GM12872 (cell line): ENCODE measurements around the gene PTP4A1.

Source experiments
- CTCF ChIP-seq: IDR thresholded peaks from 3 replicates; pipeline ENCODE4 v1.5.1; 2011; ENCODE audit warnings: low read depth, mild to moderate bottlenecking, low read length, moderate library complexity; ENCODE audit not compliant: insufficient read depth

PTP4A1 gene

GRCh38 chr6:63543982-63544381 is 28.3 kb upstream of the PTP4A1 start:
- TF ChIP-seq CTCF = no peak

GRCh38 chr6:63546236-63546635 is 26.0 kb upstream of the PTP4A1 start:
- TF ChIP-seq CTCF = no peak

- TF ChIP-seq CTCF = no peak
Observed at GRCh38 chr6:63546697-63547096, 25.6 kb upstream of the PTP4A1 start.

GRCh38 chr6:63549076-63549475 is 23.2 kb upstream of the PTP4A1 start:
- no peak for TF ChIP-seq CTCF

- TF ChIP-seq CTCF = no peak
Observed at GRCh38 chr6:63553208-63553607, 19.1 kb upstream of the PTP4A1 start.

- TF ChIP-seq CTCF = no peak
Observed at GRCh38 chr6:63553900-63554299, 18.4 kb upstream of the PTP4A1 start.

- no peak for TF ChIP-seq CTCF
Observed at GRCh38 chr6:63554782-63555181, 17.5 kb upstream of the PTP4A1 start.

- TF ChIP-seq CTCF = no peak
Observed at GRCh38 chr6:63556369-63556768, 15.9 kb upstream of the PTP4A1 start.
